SK-N-SH treated with all-trans-retinoic acid at 6 μM for 48 hours (cell line): ENCODE measurements around the gene TMEM236.

ENCODE experiments used
- ARNTL ChIP-seq: fragments of 450-650 bp; formaldehyde crosslinking; IDR thresholded peaks from 2 replicates; pipeline ENCODE4 v1.5.0; 2020; ENCODE audit warnings: low read depth, mild to moderate bottlenecking, moderate library complexity, borderline replicate concordance
- BACH2 ChIP-seq: fragments of 250-450 bp; sonication (Bioruptor Pico); IDR thresholded peaks from 2 replicates; pipeline ENCODE4 v1.9.0; 2021; ENCODE audit warnings: mild to moderate bottlenecking, borderline replicate concordance
- OSR1 ChIP-seq: fragments of 250-450 bp; sonication (Bioruptor Pico); IDR thresholded peaks from 2 replicates; pipeline ENCODE4 v1.8.0; 2022; ENCODE audit warnings: moderate library complexity, mild to moderate bottlenecking, inconsistent platforms
- PPARA ChIP-seq: fragments of 250-450 bp; sonication (Bioruptor Pico); IDR thresholded peaks from 2 replicates; pipeline ENCODE4 v1.5.0; 2020; ENCODE audit warnings: mild to moderate bottlenecking, borderline replicate concordance
- TCF4 ChIP-seq: fragments of 250-450 bp; sonication (Bioruptor Pico); IDR thresholded peaks from 2 replicates; pipeline ENCODE4 v1.8.0; 2021; ENCODE audit warnings: mild to moderate bottlenecking, moderate library complexity, borderline replicate concordance
- TOX ChIP-seq: fragments of 250-450 bp; sonication (Bioruptor Pico); IDR thresholded peaks from 2 replicates; pipeline ENCODE4 v1.8.0; 2021; ENCODE audit warnings: mild to moderate bottlenecking, moderate library complexity, borderline replicate concordance
- TF ChIP-seq, protein P1 (sequence below): fragments of 250-450 bp; sonication (Bioruptor Pico); IDR thresholded peaks from 2 replicates; pipeline ENCODE4 v1.8.0; 2020; ENCODE audit warnings: mild to moderate bottlenecking, moderate library complexity, borderline replicate concordance

DNA sequence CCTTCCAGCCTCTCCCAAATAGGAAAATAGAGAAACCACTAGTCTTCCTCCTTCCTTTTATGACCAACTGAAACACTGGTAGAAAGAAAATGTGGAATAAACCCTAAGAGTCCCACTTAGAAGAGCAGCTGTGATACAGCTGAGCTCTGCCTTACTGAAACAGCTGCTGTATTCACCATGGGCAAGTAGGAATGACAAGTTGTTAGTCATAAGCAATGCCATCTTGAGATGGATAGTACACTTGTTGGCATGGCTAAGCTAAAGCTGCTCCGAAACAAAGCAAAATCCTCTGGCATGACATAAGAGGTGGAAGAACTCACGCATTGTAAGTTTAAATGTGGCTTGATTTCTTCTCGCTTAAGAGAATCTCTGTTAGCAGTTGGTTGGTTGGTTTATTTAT, 48.3 kb upstream of the TMEM236 start:
- TF ChIP-seq, protein P1, sequence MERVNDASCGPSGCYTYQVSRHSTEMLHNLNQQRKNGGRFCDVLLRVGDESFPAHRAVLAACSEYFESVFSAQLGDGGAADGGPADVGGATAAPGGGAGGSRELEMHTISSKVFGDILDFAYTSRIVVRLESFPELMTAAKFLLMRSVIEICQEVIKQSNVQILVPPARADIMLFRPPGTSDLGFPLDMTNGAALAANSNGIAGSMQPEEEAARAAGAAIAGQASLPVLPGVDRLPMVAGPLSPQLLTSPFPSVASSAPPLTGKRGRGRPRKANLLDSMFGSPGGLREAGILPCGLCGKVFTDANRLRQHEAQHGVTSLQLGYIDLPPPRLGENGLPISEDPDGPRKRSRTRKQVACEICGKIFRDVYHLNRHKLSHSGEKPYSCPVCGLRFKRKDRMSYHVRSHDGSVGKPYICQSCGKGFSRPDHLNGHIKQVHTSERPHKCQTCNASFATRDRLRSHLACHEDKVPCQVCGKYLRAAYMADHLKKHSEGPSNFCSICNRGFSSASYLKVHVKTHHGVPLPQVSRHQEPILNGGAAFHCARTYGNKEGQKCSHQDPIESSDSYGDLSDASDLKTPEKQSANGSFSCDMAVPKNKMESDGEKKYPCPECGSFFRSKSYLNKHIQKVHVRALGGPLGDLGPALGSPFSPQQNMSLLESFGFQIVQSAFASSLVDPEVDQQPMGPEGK: no peak
- TF ChIP-seq OSR1 (CRISPR knock-in tag) (no peak), ARNTL (CRISPR knock-in tag) (no peak), BACH2 (CRISPR knock-in tag) (no peak), TOX (no peak), TCF4 (CRISPR knock-in tag) (no peak), PPARA (CRISPR knock-in tag) (no peak)
